ENCODE measurements around the gene KRTAP5-2. TPM values are rescaled to one million over a fixed set of nuclear protein-coding genes. Genes with fewer than 3 reads are reported as not detected.

The KRTAP5-2 gene
- total RNA-seq, 4 donors from 2014 or later, result not detected

DNA sequence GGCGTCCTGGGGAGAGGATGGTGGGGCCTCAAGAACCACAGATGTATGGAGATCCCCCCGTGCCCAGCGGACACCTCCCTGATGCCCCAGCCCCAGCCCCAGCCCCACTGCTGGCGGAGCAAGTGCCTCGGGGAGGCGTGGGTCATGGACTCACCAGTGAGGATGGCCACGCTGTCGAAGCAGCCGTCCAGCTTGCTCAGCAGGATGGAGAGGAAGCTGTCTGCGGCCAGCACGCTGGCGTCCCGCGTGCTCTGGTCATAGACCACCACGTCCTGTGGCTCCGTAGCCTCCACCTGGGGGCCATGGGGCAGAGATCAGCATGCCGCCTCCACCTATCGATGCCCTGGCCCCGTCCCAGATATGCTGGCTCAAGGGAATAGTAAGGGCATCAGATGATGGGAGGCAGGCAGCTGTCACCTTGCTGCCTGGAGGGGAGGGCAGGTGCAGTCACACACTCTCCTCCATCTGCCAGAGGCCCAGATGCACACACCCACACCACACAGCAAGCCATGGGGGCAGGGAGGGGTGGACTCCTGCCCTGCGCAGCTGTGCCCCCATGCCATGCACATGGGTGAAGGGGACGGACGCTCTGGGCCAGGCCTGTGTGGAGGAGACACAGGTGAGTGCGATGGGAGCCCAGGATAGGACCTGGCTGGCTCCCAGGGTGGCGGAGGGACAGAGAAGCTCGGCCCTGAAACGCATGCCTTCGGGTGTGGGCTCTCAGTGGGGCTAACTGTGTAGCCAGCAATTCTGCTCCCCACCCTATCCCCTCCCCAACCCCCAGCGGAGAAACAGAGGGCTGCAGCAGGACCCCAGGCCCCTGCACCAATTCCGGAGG lies 34.2 kb downstream of the KRTAP5-2 start:
- H3K4me1 ChIP-seq, result peaks cover 10 to 30% (median 19%) of the 10 kb centered on the region in 3 donors
- H3K4me3 ChIP-seq, result no peak overlapping the region
- no peak overlapping the region for H3K27ac ChIP-seq
- TF ChIP-seq POLR2A (IDR thresholded peaks at IDR 0.05), result no peak
- TF ChIP-seq, protein P1, sequence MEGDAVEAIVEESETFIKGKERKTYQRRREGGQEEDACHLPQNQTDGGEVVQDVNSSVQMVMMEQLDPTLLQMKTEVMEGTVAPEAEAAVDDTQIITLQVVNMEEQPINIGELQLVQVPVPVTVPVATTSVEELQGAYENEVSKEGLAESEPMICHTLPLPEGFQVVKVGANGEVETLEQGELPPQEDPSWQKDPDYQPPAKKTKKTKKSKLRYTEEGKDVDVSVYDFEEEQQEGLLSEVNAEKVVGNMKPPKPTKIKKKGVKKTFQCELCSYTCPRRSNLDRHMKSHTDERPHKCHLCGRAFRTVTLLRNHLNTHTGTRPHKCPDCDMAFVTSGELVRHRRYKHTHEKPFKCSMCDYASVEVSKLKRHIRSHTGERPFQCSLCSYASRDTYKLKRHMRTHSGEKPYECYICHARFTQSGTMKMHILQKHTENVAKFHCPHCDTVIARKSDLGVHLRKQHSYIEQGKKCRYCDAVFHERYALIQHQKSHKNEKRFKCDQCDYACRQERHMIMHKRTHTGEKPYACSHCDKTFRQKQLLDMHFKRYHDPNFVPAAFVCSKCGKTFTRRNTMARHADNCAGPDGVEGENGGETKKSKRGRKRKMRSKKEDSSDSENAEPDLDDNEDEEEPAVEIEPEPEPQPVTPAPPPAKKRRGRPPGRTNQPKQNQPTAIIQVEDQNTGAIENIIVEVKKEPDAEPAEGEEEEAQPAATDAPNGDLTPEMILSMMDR (IDR thresholded peaks at IDR 0.05), result no peak
- no peaks in the 10 kb centered on the region for H3K36me3 ChIP-seq
- intact Hi-C loops (cut with DNase I), result no loop called here
- WGBS, 2 donors, result 100% methylated on average over 1 of the region's 29 CpGs; no CpG with 5 or more reads in 1 of the 2 donors
- H3K27me3 ChIP-seq, result peaks cover 0 to 43% (median 0%) of the 10 kb centered on the region in 4 donors
- no peaks in the 10 kb centered on the region for H3K9me3 ChIP-seq
- no peak for DNase-seq

DNA sequence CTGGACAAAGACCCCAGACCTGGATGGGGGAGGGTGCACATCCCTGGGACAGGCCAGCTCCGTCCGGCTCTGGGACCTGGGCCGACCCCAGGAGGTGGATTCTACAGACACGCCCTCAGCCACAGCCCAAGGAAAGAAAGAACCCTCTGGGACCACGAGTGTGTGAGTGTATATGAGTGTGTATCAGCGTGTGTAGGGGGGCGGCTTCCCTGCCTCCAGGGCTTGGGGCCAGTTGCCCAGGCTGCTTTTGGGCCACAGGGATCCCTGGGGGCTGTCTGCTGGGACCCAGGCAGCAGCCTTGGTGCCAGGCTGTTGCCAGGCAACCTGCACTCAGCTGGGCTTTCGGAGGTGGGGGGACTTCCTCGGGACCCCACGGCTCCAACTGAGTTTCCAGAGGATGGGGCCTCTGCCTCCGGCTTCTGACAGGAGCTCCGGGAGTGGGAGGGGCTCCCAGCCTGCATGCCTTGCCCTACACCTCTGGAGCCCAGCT lies 34.9 kb downstream of the KRTAP5-2 start:
- Histone ChIP-seq H3K4me3 (no peak overlapping the region), H3K36me3 (no peaks in the 10 kb centered on the region), H3K27me3 (peaks cover 0 to 51% (median 0%) of the 10 kb centered on the region in 4 donors), H3K4me1 (peaks cover 17 to 34% (median 26%) of the 10 kb centered on the region in 3 donors), H3K27ac (no peak overlapping the region), H3K9me3 (no peaks in the 10 kb centered on the region)
- intact Hi-C loops (cut with DNase I), result no loop called here
- 40% methylated on average over 1 of the region's 12 CpGs; no CpG with 5 or more reads in 1 of the 2 donors for WGBS, 2 donors
- no peak for DNase-seq
- TF ChIP-seq, protein P1 (IDR thresholded peaks at IDR 0.05), result no peak
- TF ChIP-seq POLR2A (IDR thresholded peaks at IDR 0.05), result no peak

GRCh38 chr11:1562469-1563148 lies 35.5 kb downstream of the KRTAP5-2 start:
- Histone ChIP-seq H3K27ac (no peak overlapping the region), H3K27me3 (peaks cover 0 to 57% (median 0%) of the 10 kb centered on the region in 4 donors), H3K9me3 (no peaks in the 10 kb centered on the region), H3K4me1 (peaks cover 20 to 40% (median 26%) of the 10 kb centered on the region in 3 donors), H3K4me3 (no peak overlapping the region), H3K36me3 (no peaks in the 10 kb centered on the region)
- DNase-seq, result no peak
- TF ChIP-seq, protein P1 (IDR thresholded peaks at IDR 0.05), result no peak
- no peak for TF ChIP-seq POLR2A (IDR thresholded peaks at IDR 0.05)
- intact Hi-C loops (cut with DNase I), result no loop called here
- WGBS, 2 donors, result 83 to 90% methylated on average over 6 to 8 of the region's 14 CpGs

- TF ChIP-seq, protein P1 (IDR thresholded peaks at IDR 0.05), result no peak
- TF ChIP-seq POLR2A (IDR thresholded peaks at IDR 0.05), result no peak
- H3K36me3 ChIP-seq, result no peaks in the 10 kb centered on the region
- H3K4me1 ChIP-seq, result peaks cover 20 to 44% (median 26%) of the 10 kb centered on the region in 3 donors
- no peaks in the 10 kb centered on the region for H3K9me3 ChIP-seq
- H3K27ac ChIP-seq, result no peak overlapping the region
- no peak overlapping the region for H3K4me3 ChIP-seq
- no peak for DNase-seq
- WGBS, 2 donors, result 60% methylated on average over 1 of the region's 5 CpGs; no CpG with 5 or more reads in 1 of the 2 donors
- intact Hi-C loops (cut with DNase I), result no loop called here
- peaks cover 0 to 63% (median 0%) of the 10 kb centered on the region in 4 donors for H3K27me3 ChIP-seq
Measured at GRCh38 chr11:1561955-1562354, 36.1 kb downstream of the KRTAP5-2 start.
